CD4-positive, alpha-beta T cell treated with Interleukin-6 at 100 ng/mL for 8 hours (primary cell): ENCODE data around the gene ARHGEF1.
"Not testable (repeated sequence)": the region's sequence is repeated elsewhere in the genome, so short reads cannot be mapped to it uniquely, and the experiment has no call there.

ENCODE experiments used
- DNase-seq: peaks from one replicate; pipeline ENCODE4 v3.0.0-alpha.2; 2020; ENCODE audit warnings: mixed read lengths, low spot score

The ARHGEF1 gene

DNA sequence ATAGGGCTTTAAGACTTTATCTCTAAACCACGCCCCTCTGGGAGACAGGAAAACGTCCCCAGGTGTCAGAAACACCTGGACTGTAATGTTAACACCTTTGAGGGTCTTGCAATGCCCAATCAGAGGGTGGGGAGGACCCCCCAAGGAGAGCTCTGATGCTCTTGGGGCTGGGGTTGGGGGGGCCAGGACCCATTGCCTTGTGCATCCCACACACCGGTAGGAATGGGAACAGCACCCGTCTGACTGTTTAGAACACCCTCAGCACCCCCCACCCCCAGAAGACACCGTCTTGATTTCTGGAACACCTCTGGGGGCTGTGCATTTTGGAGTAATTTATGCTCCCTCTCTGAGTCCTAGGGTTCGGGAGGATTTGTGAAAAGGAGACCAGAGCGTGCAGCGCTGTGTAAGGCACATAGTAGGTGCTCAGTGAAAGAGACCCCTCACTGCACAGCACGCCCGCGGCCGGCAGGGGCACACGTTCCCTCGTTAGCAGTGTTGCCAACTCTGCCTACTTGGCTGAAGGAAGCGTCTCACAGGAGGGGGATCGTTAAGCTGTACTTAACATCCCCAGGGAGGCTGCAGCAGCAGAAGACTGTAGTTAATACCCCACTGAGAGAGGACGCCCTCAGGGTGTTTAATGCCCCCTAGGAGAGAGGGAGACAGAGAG lies 48.1 kb downstream of the ARHGEF1 start:
- DNase-seq, result no peak

DNA sequence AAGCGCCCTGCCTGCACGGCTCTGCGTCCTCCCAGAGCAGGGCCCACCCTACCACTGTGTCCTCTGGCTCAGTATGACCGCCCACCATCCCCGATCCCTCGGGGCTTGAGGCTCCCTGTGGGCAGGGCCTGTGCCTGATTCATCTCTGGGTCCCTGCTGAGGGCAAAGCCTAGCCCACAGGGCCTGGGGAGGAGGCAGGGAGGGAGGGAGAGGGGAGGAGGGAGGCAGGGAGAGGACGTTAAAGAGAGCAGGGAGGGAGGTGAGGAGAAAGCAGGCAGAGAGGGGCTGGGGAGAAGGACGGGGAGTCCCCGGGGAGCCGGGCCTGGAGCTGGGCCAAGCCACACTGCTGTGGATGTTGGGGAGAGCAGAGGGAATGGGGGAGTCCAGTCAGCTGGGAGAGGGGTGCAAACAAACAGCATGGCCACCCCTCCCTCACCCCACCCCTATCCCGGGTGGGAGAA lies 49.3 kb downstream of the ARHGEF1 start:
- DNase-seq, result no peak

DNA sequence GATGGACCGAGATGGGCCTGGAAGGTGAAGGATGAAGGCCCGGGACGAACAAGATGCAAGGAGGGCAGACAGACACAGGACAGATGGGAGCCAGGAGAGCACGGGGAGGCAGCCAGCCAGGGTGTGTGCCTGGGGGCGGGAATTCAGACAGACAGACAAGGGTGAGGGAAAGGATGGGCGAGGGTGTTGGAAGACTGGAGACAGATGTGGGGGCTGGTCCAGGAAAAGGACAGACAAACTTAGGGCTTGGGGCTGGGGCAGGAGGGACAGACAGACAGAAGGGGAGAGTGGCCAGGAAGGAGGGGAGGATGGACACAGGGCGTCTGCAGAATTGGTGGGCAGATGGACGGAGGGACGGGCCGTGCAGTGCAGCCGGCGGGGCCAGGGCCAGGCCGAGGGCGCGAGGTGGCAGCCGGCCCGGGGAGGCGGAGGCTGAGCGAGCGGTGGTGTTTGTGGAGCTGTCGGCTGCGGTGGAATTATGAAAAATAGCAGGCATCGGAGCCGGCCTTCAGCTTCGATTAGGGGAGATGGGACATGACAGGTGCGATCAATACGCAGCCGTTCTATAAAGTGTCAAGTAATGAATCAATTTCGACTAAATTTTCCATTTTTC lies 49.8 kb downstream of the ARHGEF1 start:
- no peak for DNase-seq

DNA sequence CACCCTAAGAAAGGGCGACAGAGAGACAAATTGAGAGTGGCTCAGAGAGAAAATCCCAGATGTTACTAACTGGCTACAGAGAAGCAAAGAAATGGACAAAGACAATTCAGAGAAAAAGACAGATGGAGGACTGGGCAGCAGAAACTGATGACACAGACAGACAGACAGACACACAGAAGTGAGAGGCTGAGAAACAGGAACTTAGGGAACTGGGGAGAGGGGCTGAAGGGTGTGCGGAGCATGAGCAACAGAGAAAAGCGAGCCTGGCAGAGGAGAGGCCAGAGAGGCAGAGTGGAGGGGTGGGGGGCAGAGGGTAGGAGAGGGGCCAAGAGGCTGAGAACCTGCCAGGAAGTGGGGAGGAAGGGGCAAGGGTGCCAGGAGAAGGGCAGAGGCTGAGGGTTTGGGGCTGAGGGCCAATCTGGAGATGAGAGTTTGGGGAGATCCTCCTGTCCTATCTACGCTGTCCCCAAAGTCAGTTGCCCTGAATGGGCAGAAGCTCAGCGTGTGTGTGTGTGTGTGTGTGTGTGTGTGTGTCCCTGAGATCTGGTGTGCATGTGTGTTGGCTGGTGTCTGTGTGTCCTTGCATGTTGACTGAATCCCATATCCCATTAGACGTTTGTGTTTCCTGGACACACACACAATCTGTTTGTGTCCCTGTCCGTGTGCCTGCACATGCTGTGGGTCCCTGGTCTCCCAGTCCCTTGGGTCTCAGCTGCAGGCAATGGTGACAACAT lies 50.9 kb downstream of the ARHGEF1 start:
- DNase-seq, result no peak

DNA sequence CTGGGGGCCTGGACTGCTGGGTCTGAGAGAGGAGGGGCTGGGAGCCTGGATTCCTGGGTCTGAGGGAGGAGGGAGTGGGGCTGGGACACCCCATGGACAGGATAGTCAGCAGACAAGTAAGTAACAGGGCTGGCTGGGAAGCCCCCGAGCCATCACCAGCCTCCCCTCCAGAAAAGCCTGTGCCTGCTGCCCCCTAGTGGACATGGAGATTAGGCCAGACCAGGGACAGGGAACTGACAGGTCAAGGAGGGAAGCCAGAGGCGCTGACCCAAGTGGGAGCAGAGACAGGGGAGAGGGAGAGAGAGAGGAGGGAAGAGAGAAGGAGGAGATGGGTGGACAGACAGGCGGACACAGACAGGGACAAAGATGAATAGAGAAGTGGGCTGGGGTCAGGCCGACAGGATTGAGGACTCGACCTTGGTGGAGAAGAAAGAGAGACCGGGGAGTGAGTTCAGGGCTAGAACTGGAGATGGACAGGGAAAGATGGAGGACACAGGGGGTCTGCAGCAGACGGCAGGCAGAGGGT lies 51.9 kb downstream of the ARHGEF1 start:
- peak; percentile 72 for DNase-seq

DNA sequence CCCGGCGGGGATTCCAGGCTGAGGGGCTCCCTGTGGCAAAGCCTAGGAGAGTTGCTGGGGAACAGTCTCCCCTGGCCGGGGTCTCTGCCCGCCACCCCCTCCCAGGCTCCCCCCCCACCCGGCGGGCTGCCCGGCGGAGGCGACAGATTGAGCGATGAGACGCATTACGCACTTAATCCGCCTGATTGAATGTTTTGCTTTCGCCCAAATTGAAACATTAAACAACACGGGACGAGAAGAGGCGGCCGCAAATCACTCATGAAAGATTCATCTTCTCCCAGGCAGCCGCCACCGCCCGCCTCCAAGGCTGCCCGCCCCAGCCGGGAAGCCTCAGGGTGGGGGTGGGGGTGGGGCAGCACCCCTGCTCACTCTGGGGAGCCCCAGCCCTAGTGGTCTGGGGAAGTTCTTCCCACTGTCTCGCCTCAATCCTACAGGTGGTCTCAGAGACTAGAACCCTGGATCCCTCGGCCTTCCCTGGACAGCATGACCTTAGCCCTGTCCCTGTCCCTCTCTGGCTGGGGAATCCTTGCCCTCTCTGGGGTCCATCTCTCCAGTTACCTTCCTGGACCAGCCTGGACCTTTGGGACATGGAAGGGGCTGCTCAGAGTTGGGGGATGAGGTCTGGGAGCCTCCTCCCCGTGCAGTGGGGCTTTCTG lies 52.9 kb downstream of the ARHGEF1 start:
- DNase-seq, result no peak

DNA sequence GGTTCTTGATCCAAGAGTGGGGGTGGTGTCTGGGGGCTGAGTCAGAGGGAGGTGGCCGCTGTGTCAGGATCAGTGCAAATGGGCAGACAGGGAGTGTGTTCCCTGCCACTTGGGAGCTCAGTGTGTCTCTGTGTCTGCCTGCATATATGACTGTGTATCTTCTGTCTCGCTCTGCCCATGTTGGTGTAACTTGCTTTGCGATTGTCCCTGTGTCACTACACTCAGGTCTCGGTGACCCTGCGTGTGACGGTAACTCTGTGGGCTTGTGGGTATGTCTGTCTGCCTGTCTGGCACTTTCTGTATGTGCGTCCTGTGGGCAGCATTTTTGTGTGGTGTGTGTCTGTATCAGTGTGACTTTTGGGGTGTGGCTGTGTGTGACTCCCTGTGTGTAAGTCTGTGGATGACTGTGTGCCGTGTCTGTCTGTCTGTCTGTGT lies 53.4 kb downstream of the ARHGEF1 start:
- no peak for DNase-seq

DNA sequence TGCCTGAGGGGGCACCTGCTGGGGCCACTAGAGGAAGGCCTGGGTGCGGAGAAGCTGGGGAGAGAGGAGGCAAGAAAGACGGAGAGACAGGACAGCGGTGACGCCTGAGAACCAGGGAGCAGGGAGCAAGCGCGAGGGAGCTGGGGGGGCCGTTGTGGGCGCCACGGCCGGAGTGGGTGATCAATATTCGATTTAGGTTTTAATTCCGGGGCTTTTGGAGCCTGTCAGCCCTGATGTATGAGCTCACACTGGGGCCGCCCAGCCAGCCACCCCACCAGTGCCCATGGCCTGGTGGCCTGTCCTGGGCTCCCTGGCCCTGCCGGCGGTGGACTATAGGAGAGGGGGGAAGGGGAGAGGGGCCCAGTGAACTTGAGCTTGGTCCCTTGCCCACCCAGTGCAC lies 54.0 kb downstream of the ARHGEF1 start:
- DNase-seq, result no peak

DNA sequence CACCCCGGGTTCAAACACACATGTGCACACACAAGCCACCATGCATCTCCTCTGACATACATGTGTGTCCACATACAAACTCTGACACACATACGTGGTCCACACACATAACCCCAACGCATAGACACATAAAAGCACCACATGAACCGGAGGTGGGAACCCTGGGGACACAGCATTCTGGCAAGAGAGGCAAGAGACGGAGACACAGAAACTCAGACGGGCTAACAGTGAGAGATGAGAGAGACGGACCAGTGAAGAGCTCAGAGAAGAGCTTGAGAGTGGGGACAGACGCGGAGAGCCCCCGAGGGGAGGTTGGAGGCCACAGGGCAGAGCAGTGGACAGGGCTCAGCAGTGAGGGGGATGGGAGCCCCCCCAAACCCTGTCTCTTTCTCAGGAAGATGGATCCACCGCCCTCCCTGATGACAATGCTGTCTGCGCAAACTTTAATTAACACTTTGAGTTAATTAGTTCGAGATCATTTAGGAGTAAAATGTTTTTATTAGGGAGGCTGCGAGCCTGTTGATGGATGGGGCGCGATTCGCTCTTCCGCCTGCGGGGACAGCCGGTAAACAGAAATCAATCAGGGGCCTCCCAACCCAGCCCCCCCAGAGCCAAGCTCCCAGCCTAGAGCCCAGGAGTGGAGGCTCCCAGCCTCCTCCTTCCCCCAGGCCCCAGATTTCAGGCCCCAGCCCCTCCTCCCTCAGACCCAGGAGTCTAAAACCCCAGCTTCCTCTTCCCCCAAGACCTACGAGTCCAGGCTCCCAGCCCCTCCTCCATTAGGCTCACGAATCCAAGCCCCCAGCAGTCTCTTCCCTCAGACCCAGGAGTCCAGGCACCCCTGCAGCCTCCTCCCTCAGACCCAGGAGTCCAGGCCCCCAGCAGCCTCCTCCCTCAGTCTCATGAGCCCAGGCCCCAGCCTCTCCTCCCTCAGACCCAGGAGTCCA lies 54.8 kb downstream of the ARHGEF1 start:
- no peak for DNase-seq

DNA sequence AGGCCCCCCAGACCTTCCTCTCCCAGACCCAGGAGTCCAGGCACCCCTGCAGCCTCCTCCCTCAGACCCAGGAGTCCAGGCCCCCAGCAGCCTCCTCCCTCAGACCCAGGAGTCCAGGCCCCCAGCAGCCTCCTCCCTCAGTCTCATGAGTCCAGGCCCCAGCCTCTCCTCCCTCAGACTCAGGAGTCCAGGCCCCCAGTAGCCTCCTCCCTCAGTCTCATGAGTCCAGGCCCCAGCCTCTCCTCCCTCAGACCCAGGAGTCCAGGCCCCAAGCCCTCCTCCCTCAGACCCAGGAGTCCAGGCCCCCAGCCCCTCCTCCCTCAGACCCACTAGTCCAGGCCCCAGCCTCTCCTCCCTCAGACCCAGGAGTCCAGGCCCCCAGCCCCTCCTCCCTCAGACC lies 56.2 kb downstream of the ARHGEF1 start:
- not testable (repeated sequence) for DNase-seq

DNA sequence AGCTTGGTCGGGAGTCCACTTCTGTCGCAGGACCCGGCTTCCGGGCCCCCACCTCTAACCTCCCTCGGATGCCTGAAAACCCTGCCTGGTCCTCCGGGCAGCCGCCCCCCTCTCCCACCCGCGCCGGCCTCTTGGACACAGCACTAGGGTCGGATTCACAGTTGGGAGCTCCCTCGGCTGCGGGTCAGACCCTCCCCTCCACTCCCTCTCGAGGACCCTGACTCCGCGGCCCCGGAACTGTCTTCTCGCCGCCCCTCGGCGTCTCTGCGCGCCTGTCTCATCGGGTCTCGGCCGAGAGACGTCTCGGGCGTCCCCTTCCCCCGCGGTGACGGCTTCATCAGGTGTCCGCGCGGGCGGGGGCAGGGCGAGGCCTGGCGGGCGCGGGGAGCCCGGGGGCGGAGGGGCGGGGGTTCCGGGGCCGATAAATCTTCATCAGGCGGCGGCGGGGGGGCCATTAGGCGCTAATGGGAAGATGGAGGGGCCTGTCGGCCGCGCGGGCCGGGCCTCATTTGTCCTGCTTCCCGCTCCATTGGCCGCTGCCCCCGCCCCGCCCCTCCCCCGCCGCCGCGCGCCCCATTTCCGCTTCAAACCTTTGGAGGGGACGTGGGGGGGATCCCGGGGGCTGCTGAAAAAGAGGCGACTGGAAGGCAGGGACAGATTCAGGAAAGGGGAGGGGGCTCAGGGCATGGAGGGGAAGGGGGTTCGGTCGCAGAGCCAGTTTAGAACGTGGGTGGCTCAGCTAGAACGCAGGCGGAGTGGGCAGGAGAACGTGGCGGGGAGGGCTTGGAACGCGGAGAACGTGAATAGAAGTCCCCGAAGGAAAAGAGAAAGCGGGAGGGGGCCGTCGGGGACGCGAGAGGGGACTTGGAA lies 57.1 kb downstream of the ARHGEF1 start:
- peak; percentile 21 for DNase-seq

DNA sequence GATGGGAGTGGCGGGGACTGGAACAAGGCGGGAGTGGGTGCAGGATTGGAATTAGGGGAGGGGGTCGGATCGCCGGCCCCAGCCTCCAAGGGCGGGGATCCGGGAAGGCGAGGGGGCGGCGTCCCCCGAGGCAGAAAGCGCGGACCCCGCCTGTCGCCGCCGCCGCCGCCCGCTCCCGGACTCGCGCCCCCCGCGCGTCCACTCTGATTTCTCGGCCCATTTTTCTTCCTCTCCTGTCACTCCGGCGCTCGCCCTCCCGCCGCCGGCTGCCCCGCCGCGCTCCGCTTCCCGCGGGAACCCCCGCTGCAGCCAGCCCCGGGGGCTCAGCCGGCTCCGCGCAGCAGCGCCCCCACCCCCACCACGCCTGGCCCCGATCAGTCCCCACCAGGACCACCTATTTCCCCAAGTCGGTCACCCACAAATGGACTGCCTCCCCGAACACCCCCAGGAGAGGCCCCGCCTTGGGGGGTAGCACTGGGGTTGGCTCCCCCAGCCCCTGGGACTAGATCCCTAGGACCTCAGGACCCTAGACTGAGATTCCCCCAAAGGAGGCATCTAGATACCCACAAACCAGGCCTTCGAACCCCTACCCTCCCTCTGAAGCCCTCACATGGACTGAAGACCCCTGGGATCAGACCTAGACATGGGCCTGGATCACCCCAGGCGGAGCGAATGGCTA lies 57.9 kb downstream of the ARHGEF1 start:
- DNase-seq, result no peak

DNA sequence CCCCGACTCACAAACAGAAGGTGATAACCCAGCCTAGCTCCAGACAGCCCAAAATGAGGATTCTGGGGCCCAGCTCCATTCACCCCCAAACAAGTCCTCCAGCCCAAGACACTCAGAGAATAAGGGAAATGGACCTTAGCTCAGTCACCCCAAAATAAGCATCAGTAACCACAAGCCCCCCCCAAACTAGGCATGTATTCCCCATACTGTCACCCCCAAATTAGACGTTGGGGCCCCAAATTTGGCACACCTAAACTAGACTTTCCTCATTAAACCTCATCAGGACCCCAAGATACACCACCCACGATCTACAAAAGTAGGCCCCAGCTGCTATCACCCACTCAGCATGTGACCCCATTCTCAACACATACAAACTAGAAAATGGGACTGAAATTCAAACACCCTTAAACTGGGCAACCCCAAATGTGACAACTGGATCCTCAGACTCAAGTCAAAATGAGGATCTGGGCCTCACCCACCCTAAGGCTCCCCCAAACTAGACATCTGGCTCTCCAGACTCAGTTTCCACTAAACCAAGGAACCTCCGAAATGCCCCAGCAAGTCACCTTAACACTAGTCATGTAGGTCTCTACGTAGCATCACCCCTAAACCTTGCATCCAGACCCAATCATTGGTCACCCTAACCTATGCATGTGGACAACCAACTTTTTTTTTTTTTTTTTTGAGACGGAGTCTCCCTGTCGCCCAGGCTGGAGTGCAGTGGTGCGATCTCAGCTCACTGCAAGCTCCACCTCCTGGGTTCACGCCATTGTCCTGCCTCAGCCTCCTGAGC lies 58.6 kb downstream of the ARHGEF1 start:
- DNase-seq, result no peak

DNA sequence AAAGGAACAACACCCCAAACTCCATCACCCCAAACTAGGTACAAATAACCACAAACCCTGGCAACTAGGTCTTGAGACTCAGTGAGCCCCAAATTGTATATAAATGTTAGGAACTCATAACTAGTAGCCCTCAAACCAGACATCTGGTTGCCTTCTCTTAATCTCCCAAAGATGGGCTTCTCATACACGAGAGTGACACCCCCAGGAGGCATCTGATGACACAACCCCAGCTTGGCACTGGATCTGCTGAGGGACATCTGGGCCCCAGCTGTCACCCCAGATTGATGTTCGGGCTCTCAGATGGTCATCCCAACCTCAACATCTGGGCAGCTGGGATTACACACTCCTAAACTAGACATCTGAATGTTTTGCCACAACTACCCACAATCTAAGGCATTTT lies 61.4 kb downstream of the ARHGEF1 start:
- no peak for DNase-seq

DNA sequence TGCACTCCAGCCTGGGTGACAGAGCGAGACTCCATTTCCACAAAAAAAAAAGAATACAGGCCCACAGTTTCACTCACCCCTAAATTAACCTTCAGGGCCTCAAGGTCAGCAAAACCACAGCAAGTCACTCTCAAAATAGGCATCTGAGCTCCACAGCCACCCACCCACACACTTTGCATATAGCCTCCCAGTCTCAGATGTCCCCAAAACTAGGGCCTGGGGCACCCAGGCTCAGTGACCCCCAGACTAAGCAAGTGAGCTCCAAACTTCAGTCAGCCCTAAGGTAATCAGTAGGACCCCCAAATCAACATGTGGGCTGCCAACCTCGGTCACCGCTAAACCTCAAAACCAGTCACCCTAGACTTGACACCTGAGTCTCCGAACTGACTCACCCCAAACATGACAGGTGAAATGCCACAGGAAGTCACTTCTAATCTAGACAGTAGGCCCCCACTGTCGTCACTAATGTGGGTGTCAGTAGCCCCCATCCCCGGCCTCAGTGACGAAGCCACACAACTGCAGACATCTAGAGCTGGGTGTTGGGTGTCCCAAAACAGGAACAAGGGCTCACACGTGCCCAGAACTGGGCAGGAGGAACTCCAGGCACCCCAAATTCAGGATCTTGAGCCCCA lies 62.3 kb downstream of the ARHGEF1 start:
- peak; percentile 86 for DNase-seq

DNA sequence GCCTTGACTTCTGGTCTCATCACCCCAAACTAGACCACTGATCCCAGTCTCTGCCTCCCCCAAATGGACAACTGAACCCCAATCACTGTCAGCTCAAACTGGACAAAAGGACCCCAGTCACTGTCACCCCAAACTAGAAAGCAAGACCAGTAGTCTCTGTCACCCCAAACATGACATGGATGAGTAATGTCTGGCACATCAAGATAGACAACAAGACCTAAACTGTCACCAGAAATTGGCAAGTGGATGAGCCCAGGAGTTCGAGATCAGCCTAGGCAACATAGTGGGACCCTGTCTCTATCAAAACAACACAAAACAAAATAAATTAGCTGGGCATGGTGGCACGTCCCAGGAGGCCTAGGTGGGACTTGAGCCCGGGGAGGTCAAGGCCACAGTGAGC lies 64.1 kb downstream of the ARHGEF1 start:
- no peak for DNase-seq

DNA sequence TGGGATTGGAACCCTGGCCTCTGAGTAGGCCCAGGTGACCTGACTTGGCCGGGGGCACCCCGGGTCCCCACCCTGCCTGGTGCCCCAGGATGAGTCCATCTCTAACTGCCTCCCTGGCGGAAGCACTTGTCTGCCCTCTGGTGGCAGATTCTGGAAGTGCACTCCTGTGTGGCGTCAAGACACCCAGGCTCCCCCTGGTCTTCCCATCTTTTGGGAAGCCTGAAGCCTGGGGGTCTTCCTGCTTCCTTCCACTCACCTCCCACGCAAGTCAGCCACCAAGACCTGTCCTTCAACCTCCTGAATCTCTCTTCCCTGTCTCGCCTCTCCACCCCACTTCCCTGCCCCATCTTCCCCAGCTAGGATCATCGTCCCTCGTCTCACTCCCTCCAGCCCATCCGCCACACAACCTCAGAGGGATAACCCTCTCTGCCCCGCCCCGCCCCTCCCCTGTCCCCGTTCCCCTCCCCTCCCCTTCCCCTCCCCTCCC lies 68.7 kb downstream of the ARHGEF1 start:
- DNase-seq, result peak; percentile 83

DNA sequence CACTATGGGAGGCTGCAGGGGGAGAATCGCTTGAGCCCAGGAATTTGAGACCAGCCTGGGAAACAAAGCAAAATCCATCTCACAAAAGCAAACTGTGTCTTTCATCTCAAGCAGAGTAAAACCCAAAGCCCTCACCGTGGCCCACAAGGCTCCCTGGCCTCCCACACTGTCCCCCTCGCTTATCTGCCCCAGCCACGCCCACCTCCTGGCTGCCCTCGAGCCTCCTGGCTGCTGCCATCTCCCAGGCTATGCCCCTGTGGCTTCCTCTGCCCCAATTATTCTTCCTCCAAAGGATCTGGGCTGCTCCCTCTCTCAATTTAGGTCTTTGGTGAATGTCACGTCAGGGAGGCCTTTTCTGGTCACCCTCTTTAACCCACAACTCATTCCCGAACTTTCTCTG lies 72.5 kb downstream of the ARHGEF1 start:
- no peak for DNase-seq
